HCEC 1CT (cell line): ENCODE results near the gene GASK1A.
"Not testable (repeated sequence)": the region's sequence is repeated elsewhere in the genome, so short reads cannot be mapped to it uniquely, and the experiment has no call there.

ENCODE experiments used
- DNase-seq: peaks from one replicate; pipeline ENCODE4 v3.0.0-alpha.2; 2017

GASK1A gene

DNA sequence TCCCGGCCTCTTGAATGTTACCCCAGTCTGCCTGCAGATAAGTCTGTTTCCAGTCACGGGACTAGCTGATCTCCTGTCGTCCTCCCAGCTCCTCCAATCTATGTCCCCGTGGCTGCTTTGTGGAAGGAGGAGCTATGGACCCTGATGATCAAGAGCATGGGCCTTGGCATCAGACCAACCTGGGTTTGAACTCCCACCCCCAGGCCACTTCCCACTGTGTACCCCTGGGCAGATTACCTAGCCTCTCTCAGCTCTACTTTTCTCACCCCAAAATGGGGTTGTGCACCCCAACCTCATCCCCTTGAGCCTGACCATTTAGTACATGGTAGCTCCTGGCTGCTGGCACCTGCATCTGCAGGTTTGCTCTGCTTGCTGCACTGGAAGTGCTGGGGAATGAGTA is 55.8 kb downstream of the GASK1A start:
- DNase-seq: no peak

- DNase-seq: no peak
These were observed 56.8 kb downstream of the GASK1A start for GRCh38 chr3:43035801-43036365.

- DNase-seq: no peak
These were observed 57.7 kb downstream of the GASK1A start for GRCh38 chr3:43036621-43037423.

- DNase-seq: no peak
These were observed 58.9 kb downstream of the GASK1A start for GRCh38 chr3:43038010-43038409.

DNA sequence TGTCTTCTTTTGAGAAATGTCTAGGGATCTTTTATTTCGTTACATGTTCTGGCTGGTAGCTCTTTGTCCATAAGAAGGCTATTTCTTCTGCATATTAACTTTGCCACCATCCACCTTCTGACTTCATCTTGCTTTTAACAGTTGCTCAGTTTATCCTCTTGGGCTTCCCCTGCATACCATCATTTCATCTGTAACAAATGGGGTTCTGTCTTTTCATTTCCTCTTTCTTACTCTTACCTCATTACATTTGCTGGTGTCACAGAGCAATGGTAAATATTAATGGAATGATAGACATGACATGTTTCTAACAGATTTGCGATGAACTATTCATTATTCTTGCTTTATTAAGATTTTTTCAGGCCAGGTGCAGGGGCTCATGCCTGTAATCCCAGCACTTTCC is 62.4 kb downstream of the GASK1A start:
- no peak for DNase-seq

- peak; percentile 16 for DNase-seq
These were observed 64.1 kb downstream of the GASK1A start for GRCh38 chr3:43043071-43043766.

DNA sequence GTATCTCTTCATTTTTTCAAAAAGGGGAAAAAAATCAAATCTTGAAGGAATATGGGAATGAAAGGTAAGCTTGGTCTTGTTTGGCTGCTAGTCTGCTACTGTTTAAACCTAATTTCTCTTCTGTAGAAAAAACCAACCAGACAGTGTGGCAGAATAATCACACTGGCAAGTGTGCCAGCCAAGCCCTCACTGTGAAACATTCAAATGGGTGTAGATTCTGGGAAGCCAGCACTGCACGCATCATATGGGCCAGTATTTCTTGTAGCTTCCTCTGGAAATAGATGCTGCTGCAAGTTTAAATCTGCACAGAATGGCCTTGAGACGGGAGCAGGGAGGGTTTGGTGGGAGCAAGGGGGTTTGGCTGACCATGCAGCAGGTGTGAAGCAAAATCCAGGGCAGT is 64.7 kb downstream of the GASK1A start:
- no peak for DNase-seq

DNA sequence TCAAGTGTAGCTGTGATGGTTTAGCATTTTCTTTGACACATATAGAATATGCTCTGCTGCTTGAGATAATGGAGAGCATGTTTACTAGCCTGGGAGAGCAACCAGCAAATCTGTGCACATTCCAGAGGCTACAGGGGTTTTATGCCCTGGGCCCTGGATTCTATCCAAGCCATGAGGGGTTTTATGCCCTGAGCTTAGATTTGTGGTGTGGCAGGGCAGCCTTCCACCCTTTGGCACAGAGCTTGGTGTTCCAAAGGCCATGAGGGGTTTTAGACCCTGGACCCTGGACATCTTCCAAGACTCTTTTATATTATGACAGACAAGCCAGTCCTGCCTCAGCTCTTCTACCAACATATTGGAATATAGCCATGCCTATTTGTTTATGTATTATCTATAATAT is 66.0 kb downstream of the GASK1A start:
- not testable (repeated sequence) for DNase-seq

DNA sequence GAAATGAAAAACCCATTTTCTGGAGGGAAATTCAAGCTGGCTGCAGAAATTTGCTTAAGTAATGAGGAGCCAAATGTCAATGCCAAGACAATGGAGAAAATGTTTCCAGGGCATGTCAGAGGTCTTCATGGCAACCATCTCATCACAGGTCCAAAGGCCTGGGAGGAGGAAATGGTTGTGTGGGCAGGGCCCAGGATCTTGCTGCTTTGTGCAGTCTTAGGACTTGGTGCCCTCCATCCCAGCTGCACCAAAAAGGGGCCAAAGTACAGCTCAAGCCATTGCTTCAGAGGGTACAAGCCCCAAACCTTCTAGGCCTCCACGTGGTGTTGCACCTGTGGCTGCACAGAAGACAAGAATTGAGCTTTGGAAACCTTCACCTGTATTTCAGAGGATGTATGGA is 67.5 kb downstream of the GASK1A start:
- no peak for DNase-seq

GRCh38 chr3:43048470-43048869 is 69.4 kb downstream of the GASK1A start:
- DNase-seq: no peak

GRCh38 chr3:43053291-43053690 is 74.2 kb downstream of the GASK1A start:
- no peak for DNase-seq

- DNase-seq: no peak
These were observed 75.6 kb downstream of the GASK1A start for GRCh38 chr3:43054754-43055153.

- no peak for DNase-seq
These were observed 76.3 kb downstream of the GASK1A start for GRCh38 chr3:43055393-43055792.

- DNase-seq: no peak
These were observed 77.0 kb downstream of the GASK1A start for GRCh38 chr3:43055806-43056770.

DNA sequence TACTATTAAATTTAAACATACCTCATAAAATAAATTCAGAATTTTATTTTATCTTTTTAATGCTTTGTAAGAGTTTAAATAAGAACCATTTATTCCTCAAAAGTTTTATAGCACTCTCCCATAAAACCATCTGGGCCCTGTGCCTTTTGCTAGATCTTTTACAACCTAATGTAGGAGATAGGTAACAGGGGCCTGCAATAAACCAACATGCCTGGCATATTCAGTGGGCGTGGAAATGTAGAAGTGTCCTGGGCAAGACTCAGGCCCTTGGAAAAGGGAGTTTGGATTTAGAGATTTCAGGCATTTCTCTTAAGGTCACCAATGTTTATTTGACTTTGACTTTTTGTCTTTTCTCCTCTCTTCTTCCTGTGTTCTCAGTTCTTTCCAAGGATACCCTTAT is 80.3 kb downstream of the GASK1A start:
- DNase-seq: no peak

- no peak for DNase-seq
These were observed 82.2 kb downstream of the GASK1A start for GRCh38 chr3:43061101-43061895.

DNA sequence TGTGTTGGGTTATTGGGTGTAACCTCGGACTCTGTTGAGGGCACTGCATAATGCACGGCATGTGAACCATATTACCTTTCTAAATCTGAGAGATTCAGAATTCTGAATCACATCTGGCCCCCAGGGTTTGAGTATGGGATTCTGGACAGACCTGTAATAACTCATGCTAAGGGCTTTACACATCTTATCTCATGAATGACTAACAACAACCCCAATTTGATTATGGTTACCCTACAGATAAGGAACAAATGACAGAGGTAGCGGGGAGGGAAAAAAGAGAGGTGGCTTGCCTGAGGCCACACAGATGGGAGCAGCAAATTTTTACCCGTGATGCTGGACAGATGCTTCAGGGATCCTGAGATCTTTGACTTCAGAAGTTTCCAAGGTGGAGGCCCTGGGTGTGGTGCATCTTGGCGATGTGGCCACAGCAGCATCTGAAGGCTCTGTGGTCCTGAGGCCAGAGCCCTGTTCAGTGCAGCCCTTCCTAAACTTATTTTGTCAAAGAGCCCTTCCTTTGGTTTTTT is 83.0 kb downstream of the GASK1A start:
- no peak for DNase-seq

DNA sequence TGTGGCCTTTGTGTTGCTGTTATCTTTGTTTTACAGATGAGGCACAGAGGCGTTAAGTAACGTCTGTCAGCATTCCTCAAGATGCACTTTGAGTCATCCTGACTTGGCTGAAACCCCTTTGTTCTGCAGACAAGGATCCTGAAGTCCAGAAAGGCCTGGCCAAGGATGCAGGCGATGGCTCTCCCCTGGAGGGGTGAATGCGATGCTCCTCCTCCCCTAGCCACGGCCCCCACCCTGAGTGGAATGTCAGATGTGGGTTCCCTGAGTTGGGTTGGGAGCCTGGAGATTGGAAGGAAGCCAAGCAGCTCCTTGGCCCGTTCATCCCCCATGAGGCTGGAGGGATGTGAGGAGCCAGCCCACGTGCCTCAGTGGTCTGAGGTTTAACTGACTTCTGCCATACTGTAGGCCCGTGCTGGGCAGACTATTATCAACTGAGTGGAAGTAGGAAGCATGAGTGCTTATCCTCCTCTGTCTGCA is 83.5 kb downstream of the GASK1A start:
- no peak for DNase-seq

DNA sequence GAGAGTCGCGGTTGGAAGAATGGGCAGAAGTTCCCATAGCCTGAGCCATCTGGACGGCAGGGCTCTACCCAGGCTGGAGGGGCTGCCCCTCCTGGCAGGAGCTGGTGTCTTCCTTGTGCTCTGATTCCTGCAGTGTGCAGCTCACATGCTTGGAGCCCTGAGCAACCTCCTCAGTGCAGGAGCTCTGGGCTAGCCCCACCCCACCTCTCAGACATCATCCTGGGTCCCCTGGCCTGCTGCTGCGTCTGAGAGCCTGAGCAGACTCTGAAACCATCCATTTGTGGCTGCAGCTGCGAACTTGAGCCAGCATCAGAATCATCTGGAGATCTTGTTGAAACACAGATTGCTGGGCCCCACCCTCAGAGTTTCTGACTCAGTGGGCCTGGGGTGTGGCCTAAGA is 84.0 kb downstream of the GASK1A start:
- DNase-seq: no peak

DNA sequence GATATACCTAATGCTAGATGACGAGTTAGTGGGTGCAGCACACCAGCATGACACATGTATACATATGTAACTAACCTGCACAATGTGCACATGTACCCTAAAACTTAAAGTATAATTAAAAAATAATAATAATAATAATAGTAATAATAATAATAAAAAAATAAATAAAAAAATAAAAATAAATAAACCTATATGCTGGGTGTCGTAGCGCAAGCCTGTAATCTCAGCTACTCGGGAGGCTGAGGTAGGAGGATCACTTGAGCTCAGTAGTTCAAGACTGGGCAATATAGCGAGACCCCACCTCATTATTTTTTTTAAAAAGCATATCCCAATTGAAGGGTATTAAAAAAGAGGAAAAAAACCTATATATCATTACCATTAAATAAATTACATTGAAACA is 91.6 kb downstream of the GASK1A start:
- not testable (repeated sequence) for DNase-seq

DNA sequence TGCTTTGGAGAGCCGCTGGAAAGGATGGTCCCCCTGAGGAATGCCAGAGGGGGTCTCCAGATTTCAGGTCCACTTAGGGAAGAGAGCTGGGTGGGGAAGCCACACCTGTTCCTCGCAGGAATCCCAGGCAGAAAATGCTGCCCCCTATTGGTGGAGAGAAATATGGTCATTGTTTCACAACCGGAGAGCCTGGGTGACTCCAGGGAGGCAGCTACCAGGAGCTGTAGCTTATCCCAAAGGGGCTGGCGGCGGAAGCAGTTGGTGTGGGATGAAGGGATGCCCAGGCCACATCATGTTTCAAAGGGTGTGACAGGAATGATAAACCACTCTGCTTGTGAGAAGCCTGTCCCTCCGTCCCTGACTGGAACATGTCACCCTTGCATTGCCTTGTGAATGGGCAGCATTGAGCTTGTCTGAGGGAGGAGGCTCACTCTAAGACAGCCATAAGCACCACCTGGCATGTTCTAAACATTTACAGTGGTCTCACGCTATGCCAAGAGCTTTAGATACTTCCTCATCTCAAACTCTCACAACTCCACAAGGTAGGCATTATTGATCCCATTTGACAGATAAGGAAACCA is 92.3 kb downstream of the GASK1A start:
- DNase-seq: no peak
